GM21515 (cell line): ENCODE measurements around the gene SHROOM2.

Source experiments
- ATAC-seq: cut with Tn5 transposase; IDR thresholded peaks from one replicate; pipeline ENCODE4 v1.9.1; 2021; ENCODE audit not compliant: unreplicated experiment

SHROOM2 gene

GRCh38 chrX:9927698-9928482, 141.7 kb downstream of the SHROOM2 start:
- ATAC-seq, result no peak

- no peak for ATAC-seq
These were observed 149.2 kb downstream of the SHROOM2 start for GRCh38 chrX:9935436-9935835.

GRCh38 chrX:9937761-9938160, 151.5 kb downstream of the SHROOM2 start:
- no peak for ATAC-seq

DNA sequence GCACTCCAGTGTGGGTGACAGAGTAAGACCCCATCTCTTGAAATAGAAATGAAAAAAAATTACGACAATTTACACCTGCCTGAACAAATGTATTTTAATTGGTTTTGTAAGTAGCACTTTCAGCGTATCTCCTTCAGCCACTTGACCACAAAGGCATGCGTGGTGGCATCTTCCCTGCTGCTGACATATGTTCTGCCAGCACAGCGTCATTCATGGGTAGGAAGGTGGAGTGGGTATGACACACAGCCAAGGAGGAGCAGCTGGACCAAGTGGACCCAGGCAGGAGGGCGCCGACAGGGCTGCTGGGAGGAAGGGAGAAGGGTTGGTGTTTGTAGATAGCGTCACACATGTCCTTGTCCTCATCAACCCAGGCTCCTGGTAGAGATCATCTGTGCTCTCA, 152.3 kb downstream of the SHROOM2 start:
- ATAC-seq, result no peak

GRCh38 chrX:9940421-9940820, 154.2 kb downstream of the SHROOM2 start:
- ATAC-seq, result no peak

DNA sequence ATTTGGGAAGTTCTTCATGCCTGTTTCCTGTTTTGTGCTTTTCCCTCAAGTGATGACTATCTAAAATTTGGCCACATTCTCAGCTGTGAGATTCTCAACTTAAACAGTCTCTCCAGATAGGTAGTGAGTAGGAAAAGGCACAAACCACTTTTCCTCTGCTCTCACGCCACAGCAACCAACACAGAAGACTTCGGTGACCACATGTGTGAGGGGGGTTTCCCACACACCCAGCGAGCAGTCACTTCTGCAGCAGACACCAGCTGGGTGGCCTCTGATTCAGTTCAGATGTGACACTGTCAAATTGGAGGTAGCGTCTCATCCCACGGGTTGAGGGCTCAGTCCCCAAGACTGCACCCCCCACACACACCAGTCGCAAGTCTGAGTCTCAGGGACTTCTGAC, 155.9 kb downstream of the SHROOM2 start:
- ATAC-seq, result peak; percentile 97

- no peak for ATAC-seq
These were observed 157.2 kb downstream of the SHROOM2 start for GRCh38 chrX:9943420-9943819.

GRCh38 chrX:9947131-9947794, 161.0 kb downstream of the SHROOM2 start:
- ATAC-seq, result no peak

DNA sequence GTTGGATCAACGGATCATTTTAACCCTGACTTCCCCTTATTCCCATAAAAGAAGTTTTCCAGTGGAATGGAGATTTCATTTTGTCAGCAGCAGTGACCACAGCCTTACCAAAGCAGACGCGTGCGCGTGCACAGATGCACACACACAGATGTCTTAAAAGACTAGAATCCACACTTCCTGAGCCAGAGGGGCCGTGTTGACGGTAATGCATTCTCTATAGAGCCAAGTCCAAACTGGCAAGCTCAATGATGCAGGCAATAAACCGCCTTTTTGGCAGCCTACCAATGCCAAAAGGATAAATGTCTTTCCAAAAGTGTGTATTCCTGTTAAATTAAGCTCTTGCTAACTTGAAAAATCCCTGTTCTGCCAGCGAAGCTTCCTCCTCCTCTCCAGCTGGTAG, 162.2 kb downstream of the SHROOM2 start:
- no peak for ATAC-seq

GRCh38 chrX:9952300-9952699, 166.1 kb downstream of the SHROOM2 start:
- no peak for ATAC-seq

DNA sequence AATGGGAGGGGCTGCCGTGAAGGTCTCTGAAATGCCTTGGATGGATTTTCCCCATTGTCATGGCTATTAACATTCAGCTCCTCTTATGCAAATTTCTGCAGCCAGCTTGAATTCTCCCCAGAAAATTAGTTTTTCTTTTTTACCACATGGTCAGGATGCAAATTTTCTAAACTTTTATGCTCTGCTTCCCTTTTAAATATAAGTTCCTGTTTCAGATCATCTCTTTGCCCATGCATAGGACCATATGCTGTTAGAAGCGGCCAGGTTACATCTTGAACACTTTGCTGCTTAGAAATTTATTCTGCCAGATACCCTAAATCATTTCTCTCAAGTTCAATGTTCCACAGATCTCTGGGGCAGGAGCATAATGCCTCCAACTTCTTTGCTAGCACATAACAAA, 167.2 kb downstream of the SHROOM2 start:
- ATAC-seq, result no peak

- no peak for ATAC-seq
These were observed 169.3 kb downstream of the SHROOM2 start for GRCh38 chrX:9955506-9955905.

DNA sequence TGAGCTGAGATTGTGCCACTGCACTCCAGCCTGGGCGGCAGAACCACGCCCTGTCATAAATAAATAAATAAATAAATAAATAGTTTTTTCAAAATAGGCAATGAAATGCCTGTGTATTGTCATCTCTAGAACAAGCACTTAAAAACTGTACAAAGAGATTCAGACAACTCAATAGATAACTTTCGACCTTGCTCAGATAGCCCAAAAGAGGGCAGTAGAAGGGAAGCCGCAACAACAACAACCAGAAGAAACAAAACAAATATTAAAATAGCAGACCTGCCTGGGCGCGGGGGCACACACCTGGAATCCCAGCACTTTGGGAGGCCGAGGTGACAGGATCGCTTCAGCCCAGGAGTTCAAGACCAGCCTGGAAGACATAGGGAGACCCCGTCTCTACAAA, 171.5 kb downstream of the SHROOM2 start:
- ATAC-seq, result no peak

GRCh38 chrX:9958183-9958582, 172.0 kb downstream of the SHROOM2 start:
- ATAC-seq, result no peak

DNA sequence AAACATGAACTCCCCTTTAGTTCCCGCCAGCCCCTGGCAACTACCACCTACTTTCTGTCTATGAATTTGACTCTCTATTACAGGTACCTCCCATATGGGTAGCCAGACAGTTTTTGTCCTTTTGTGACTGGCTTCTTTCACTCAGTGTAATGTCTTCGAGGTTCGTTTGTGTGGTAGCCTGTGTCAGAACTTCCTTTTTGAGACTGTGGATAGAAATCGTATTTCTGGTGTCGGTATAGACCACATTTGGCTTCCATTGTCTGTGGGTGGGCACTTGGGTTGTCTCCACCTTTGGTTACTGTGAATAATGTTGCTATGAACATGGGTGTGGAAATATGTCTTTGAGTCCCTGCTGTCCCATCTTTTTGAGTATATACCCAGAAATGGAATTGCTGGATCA, 175.5 kb downstream of the SHROOM2 start:
- ATAC-seq, result no peak

GRCh38 chrX:9966775-9967408, 180.7 kb downstream of the SHROOM2 start, which contains the start of gene CLDN34:
TSS of gene CLDN34 (plus strand) at chrX:9967358. CDS start at chrX:9967358, 0 bp downstream.
- no peak for ATAC-seq

- no peak for ATAC-seq
These were observed 191.4 kb downstream of the SHROOM2 start for GRCh38 chrX:9977635-9978034.

- ATAC-seq, result no peak
These were observed 194.2 kb downstream of the SHROOM2 start for GRCh38 chrX:9980401-9980800.

DNA sequence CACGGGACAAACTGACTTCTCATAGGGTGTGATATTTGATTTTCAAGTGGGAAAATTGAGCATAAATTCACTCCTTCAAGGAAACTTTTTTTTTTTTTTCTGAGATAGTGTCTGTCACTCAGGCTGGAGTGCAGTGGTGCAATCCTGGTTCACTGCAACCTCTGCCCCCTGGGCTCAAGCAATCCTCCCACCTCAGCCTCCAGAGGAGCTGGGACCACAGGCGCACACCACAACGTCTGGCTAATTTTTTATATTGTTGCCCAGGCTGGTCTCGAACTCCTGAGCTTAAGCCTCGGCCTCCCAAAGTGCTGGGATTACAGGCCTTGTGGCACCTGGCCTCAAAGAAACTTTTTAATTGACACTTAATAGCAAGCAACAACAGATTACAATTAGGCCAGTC, 194.7 kb downstream of the SHROOM2 start:
- ATAC-seq, result no peak

GRCh38 chrX:9983441-9983840, 197.2 kb downstream of the SHROOM2 start:
- ATAC-seq, result no peak

DNA sequence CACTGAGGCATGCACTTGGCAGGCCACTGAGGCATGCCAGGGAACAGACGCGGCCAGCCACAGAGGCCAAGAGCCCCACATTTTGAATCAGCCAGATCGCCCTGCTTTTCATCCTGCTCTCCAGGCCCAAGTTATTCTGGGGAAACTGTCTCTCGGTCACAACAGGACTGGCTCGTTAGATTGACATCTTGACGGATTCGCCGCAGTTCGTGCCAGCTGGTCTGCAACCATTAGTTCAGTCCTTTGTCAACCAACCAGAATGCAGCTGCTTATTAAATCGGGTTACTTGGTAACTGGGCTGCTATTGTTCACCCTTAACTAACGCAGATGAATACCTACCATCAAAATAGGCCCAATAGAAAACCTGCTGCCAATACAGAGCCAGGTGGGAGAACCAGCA, 197.6 kb downstream of the SHROOM2 start:
- no peak for ATAC-seq

GRCh38 chrX:9988762-9989161, 202.5 kb downstream of the SHROOM2 start:
- no peak for ATAC-seq
